DOHH2 (cell line): ENCODE data around the gene KDM8.

Experiments
- H3F3A ChIP-seq: fragments of 200-600 bp; sonication (generic), shearing (Covaris generic); 2 replicates; pipeline ENCODE4 v1.6.0; 2016; ENCODE audit warnings: antibody characterized with exemption, mild to moderate bottlenecking; ENCODE audit not compliant: control insufficient read depth, insufficient read depth
- H3K27ac ChIP-seq: fragments of 200-600 bp; sonication (generic); 2 replicates; pipeline ENCODE4 v1.5.1; 2014; ENCODE audit warnings: low read depth, mild to moderate bottlenecking, low read length, moderate library complexity
- H3K27me3 ChIP-seq: fragments of 200-600 bp; sonication (generic); 2 replicates; pipeline ENCODE4 v1.6.1; 2014; ENCODE audit warnings: mild to moderate bottlenecking, low read length, mixed read lengths; ENCODE audit not compliant: control insufficient read depth
- H3K36me3 ChIP-seq: fragments of 200-600 bp; sonication (generic); 2 replicates; pipeline ENCODE4 v1.6.1; 2014; ENCODE audit warnings: mild to moderate bottlenecking, low read length, moderate library complexity, mixed read lengths; ENCODE audit not compliant: control insufficient read depth
- H3K4me1 ChIP-seq: fragments of 200-600 bp; sonication (generic); 2 replicates; pipeline ENCODE4 v1.6.1; 2014; ENCODE audit warnings: mild to moderate bottlenecking, low read length, mixed read lengths; ENCODE audit not compliant: control insufficient read depth
- H3K4me2 ChIP-seq: fragments of 200-600 bp; sonication (generic); 2 replicates; pipeline ENCODE4 v1.6.0; 2014; ENCODE audit warnings: mild to moderate bottlenecking, low read length, moderate library complexity
- H3K4me3 ChIP-seq: fragments of 200-600 bp; sonication (generic); 2 replicates; pipeline ENCODE4 v1.5.1; 2014; ENCODE audit warnings: mild to moderate bottlenecking, low read length, mixed read lengths
- H3K79me2 ChIP-seq: fragments of 200-600 bp; sonication (generic); 2 replicates; pipeline ENCODE4 v1.6.1; 2014; ENCODE audit warnings: mild to moderate bottlenecking, low read length, mixed read lengths; ENCODE audit not compliant: control insufficient read depth
- H3K9me2 ChIP-seq: fragments of 200-600 bp; sonication (generic); replicated peaks from 2 replicates; pipeline ENCODE4 v1.6.1; 2014; ENCODE audit warnings: mild to moderate bottlenecking, low read length, mixed read lengths; ENCODE audit not compliant: control insufficient read depth
- H3K9me3 ChIP-seq: fragments of 200-600 bp; sonication (generic); 2 replicates; pipeline ENCODE4 v1.6.1; 2014; ENCODE audit warnings: antibody characterized with exemption, low read length, mixed read lengths; ENCODE audit not compliant: control insufficient read depth, insufficient read depth
- H4K20me1 ChIP-seq: fragments of 200-600 bp; sonication (generic); 2 replicates; pipeline ENCODE4 v1.6.0; 2014; ENCODE audit warnings: low read depth, mild to moderate bottlenecking, antibody characterized with exemption, low read length, moderate library complexity; ENCODE audit not compliant: control insufficient read depth, insufficient read depth
- CTCF ChIP-seq: fragments of 200-600 bp; sonication (generic); IDR thresholded peaks from one replicate; pipeline ENCODE4 v1.5.1; 2014; ENCODE audit warnings: antibody characterized with exemption, mild to moderate bottlenecking, low read depth, low read length; ENCODE audit not compliant: poor library complexity, severe bottlenecking
- EZH2phosphoT487 ChIP-seq: fragments of 200-600 bp; sonication (generic); IDR thresholded peaks from 2 replicates; pipeline ENCODE4 v1.6.1; 2017; ENCODE audit warnings: borderline replicate concordance, mild to moderate bottlenecking, antibody characterized with exemption, low read length, moderate library complexity, mixed read lengths

KDM8 gene

GRCh38 chr16:27242868-27243590 lies 39.7 kb downstream of the KDM8 start:
- H3K79me2 ChIP-seq = peaks cover 2% of the 10 kb centered on the region; the same call in 1 of the 2 replicates
- H3K9me3 ChIP-seq = no peaks in the 10 kb centered on the region
- H3K27ac ChIP-seq = peak overlapping the region; percentile 16; the same call in 1 of the 2 replicates
- H3K4me1 ChIP-seq = peaks cover 57% of the 10 kb centered on the region
- peak overlapping the region; percentile 51 for H3K4me3 ChIP-seq
- H4K20me1 ChIP-seq = no peaks in the 10 kb centered on the region
- TF ChIP-seq EZH2phosphoT487 = no peak
- no peak for TF ChIP-seq CTCF
- no peaks in the 10 kb centered on the region for H3K9me2 ChIP-seq
- H3K36me3 ChIP-seq = no peaks in the 10 kb centered on the region; the same call in 1 of the 2 replicates
- H3K27me3 ChIP-seq = no peaks in the 10 kb centered on the region
- peaks cover 5% of the 10 kb centered on the region; the same call in 1 of the 2 replicates for H3F3A ChIP-seq
- peak overlapping the region; percentile 70 for H3K4me2 ChIP-seq

- Histone ChIP-seq H3K4me1 (peaks cover 49% of the 10 kb centered on the region), H3K4me3 (no peak overlapping the region; the same call in 1 of the 2 replicates), H3K36me3 (no peaks in the 10 kb centered on the region; the same call in 1 of the 2 replicates), H3K9me3 (no peaks in the 10 kb centered on the region), H3F3A (peaks cover 5% of the 10 kb centered on the region; the same call in 1 of the 2 replicates), H4K20me1 (no peaks in the 10 kb centered on the region), H3K27me3 (no peaks in the 10 kb centered on the region), H3K4me2 (peak overlapping the region; percentile 70), H3K79me2 (peaks cover 2% of the 10 kb centered on the region; the same call in 1 of the 2 replicates), H3K9me2 (no peaks in the 10 kb centered on the region), H3K27ac (no peak overlapping the region)
- TF ChIP-seq CTCF (no peak), EZH2phosphoT487 (no peak)
These were observed 40.5 kb downstream of the KDM8 start for GRCh38 chr16:27243725-27244362.

GRCh38 chr16:27244363-27244755 lies 41.0 kb downstream of the KDM8 start:
- TF ChIP-seq CTCF (no peak), EZH2phosphoT487 (no peak)
- no peaks in the 10 kb centered on the region for H3K9me2 ChIP-seq
- no peak overlapping the region for H3K4me3 ChIP-seq
- peaks cover 49% of the 10 kb centered on the region for H3K4me1 ChIP-seq
- H3F3A ChIP-seq = peaks cover 2% of the 10 kb centered on the region; the same call in 1 of the 2 replicates
- H4K20me1 ChIP-seq = no peaks in the 10 kb centered on the region
- no peak overlapping the region for H3K4me2 ChIP-seq
- H3K27me3 ChIP-seq = no peaks in the 10 kb centered on the region
- H3K27ac ChIP-seq = no peak overlapping the region
- H3K9me3 ChIP-seq = no peaks in the 10 kb centered on the region
- H3K79me2 ChIP-seq = peaks cover 2% of the 10 kb centered on the region; the same call in 1 of the 2 replicates
- no peaks in the 10 kb centered on the region; the same call in 1 of the 2 replicates for H3K36me3 ChIP-seq
